Parathyroid adenoma (tissue), 2 donors: ENCODE measurements around the gene HAGHL.
A peak's percentile ranks its signal among the peaks of the same experiment; 100 is the strongest.

Experiments
- H2AFZ ChIP-seq: fragments of 300-600 bp; sonication (generic); one replicate; pipeline ENCODE4 v1.7.0; 2017; ENCODE audit warnings: antibody characterized with exemption, mild to moderate bottlenecking
- H3K27ac ChIP-seq: fragments of 300-600 bp; sonication (generic); one replicate; pipeline ENCODE4 v1.7.0; 2017
- H3K27me3 ChIP-seq: fragments of 300-600 bp; sonication (generic); one replicate; pipeline ENCODE4 v1.7.0; 2017; ENCODE audit warnings: low read length; ENCODE audit not compliant: control insufficient read depth, insufficient read depth
- H3K36me3 ChIP-seq: fragments of 300-600 bp; sonication (generic); one replicate; pipeline ENCODE4 v1.7.0; 2017; ENCODE audit warnings: low read length; ENCODE audit not compliant: control insufficient read depth, insufficient read depth
- H3K4me1 ChIP-seq: fragments of 300-600 bp; sonication (generic); one replicate; pipeline ENCODE4 v1.7.0; 2017; ENCODE audit warnings: control low read depth
- H3K4me2 ChIP-seq: fragments of 300-600 bp; sonication (generic); one replicate; pipeline ENCODE4 v1.7.0; 2017; ENCODE audit warnings: low read length
- H3K4me3 ChIP-seq: fragments of 300-600 bp; sonication (generic); one replicate; pipeline ENCODE4 v1.7.0; 2017; ENCODE audit warnings: low read depth, low read length
- H3K79me2 ChIP-seq: fragments of 300-600 bp; sonication (generic); one replicate; pipeline ENCODE4 v1.7.0; 2017; ENCODE audit warnings: control low read depth
- H3K9ac ChIP-seq: fragments of 300-600 bp; sonication (generic); one replicate; pipeline ENCODE4 v1.7.0; 2017; ENCODE audit warnings: mild to moderate bottlenecking
- H3K9me3 ChIP-seq: fragments of 300-600 bp; sonication (generic); one replicate; pipeline ENCODE4 v1.7.0; 2017; ENCODE audit warnings: low read length; ENCODE audit not compliant: control insufficient read depth
- CTCF ChIP-seq: fragments of 300-600 bp; sonication (generic); IDR thresholded peaks from one replicate; pipeline ENCODE4 v1.7.0; 2017; ENCODE audit warnings: antibody characterized with exemption, mild to moderate bottlenecking
- donor health status: primary hyperparathyroidism.

The HAGHL gene

GRCh38 chr16:720447-720989, 6.4 kb upstream of the HAGHL start:
- Histone ChIP-seq H3K4me3 (peak overlapping the region; percentile 73), H3K9me3 (no peaks in the 10 kb centered on the region), H3K27me3 (no peaks in the 10 kb centered on the region), H3K4me2 (peak overlapping the region; percentile 97), H3K9ac (peak overlapping the region; percentile 63), H3K79me2 (peaks cover 2% of the 10 kb centered on the region), H2AFZ (peak overlapping the region; percentile 97), H3K4me1 (peaks cover 17% of the 10 kb centered on the region), H3K27ac (peak overlapping the region; percentile 94), H3K36me3 (no peaks in the 10 kb centered on the region)
- no peak for TF ChIP-seq CTCF

GRCh38 chr16:720990-721764, 5.7 kb upstream of the HAGHL start, which contains the start of gene ANTKMT:
TSS of gene ANTKMT (plus strand) at chr16:721146. CDS start at chr16:721275, 129 bp downstream.
- Histone ChIP-seq H2AFZ (peak within 1 kb of the TSS; percentile 97), H3K27me3 (no peaks in the 10 kb centered on the region), H3K9me3 (no peaks in the 10 kb centered on the region), H3K36me3 (no peaks in the 10 kb centered on the region), H3K27ac (peak within 1 kb of the TSS; percentile 94), H3K4me2 (peak within 1 kb of the TSS; percentile 97), H3K79me2 (peaks cover 2% of the 10 kb centered on the region), H3K9ac (peak within 1 kb of the TSS; percentile 63), H3K4me3 (peak within 1 kb of the TSS; percentile 73), H3K4me1 (peaks cover 18% of the 10 kb centered on the region)
- no peak for TF ChIP-seq CTCF

GRCh38 chr16:721765-722540, 5.0 kb upstream of the HAGHL start:
- peak overlapping the region; percentile 94 for H3K27ac ChIP-seq
- peak overlapping the region; percentile 97 for H3K4me2 ChIP-seq
- no peak for TF ChIP-seq CTCF
- peak overlapping the region; percentile 38 for H2AFZ ChIP-seq
- H3K79me2 ChIP-seq: peaks cover under 1% of the 10 kb centered on the region
- no peak overlapping the region for H3K9ac ChIP-seq
- H3K36me3 ChIP-seq: no peaks in the 10 kb centered on the region
- peak overlapping the region; percentile 73 for H3K4me3 ChIP-seq
- no peaks in the 10 kb centered on the region for H3K9me3 ChIP-seq
- H3K27me3 ChIP-seq: no peaks in the 10 kb centered on the region
- peaks cover 16% of the 10 kb centered on the region for H3K4me1 ChIP-seq

GRCh38 chr16:722835-723633, 3.9 kb upstream of the HAGHL start:
- Histone ChIP-seq H3K9me3 (no peaks in the 10 kb centered on the region), H3K4me1 (peaks cover 19% of the 10 kb centered on the region), H3K36me3 (no peaks in the 10 kb centered on the region), H2AFZ (no peak overlapping the region), H3K9ac (no peak overlapping the region), H3K4me3 (no peak overlapping the region), H3K27me3 (no peaks in the 10 kb centered on the region), H3K4me2 (no peak overlapping the region), H3K79me2 (no peaks in the 10 kb centered on the region), H3K27ac (no peak overlapping the region)
- no peak for TF ChIP-seq CTCF
